Subcutaneous adipose tissue (tissue), 4 donors: ENCODE measurements around the gene RDH16. TPM values are rescaled to one million over a fixed set of nuclear protein-coding genes. Genes with fewer than 3 reads are reported as not detected.

Experiments used
- total RNA-seq, 4 donors: library from RNA; depleted of rRNA; stranded (reverse); fragments of >200 nt; gene quantifications; one replicate each; pipeline ENCODE4 v1.1.0, GENCODE V29; 2016
- TF ChIP-seq, protein P1 (sequence below): fragments of 450-650 bp; IDR thresholded peaks from one replicate; pipeline ENCODE4 v1.5.1; 2016; ENCODE audit warnings: low read depth, mild to moderate bottlenecking, control low read depth, antibody characterized with exemption, moderate library complexity

RDH16 gene
- total RNA-seq, 4 donors from 2014 or later: 0.34 to 1.5 (median 0.66) TPM; not detected in 1

DNA sequence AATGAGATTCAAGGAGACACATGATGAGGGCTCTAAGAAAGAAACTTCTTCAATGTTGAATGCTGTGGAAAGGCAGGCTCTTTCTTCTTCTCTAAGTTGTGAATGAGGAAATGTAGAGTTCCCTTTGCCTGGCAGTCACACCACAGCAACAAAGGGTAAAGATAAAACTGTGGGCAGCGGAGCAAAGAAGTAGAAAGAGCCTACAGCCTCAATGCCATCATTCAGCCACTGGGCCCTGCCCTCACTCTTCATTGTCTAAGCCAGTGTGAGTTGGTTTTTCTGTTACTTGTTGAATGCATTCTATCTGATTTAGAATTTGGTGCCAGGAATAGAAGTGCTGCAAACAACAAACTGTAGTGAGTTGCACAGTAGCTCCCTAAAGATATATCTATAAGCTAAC lies 35.4 kb downstream of the RDH16 start:
- TF ChIP-seq, protein P1, sequence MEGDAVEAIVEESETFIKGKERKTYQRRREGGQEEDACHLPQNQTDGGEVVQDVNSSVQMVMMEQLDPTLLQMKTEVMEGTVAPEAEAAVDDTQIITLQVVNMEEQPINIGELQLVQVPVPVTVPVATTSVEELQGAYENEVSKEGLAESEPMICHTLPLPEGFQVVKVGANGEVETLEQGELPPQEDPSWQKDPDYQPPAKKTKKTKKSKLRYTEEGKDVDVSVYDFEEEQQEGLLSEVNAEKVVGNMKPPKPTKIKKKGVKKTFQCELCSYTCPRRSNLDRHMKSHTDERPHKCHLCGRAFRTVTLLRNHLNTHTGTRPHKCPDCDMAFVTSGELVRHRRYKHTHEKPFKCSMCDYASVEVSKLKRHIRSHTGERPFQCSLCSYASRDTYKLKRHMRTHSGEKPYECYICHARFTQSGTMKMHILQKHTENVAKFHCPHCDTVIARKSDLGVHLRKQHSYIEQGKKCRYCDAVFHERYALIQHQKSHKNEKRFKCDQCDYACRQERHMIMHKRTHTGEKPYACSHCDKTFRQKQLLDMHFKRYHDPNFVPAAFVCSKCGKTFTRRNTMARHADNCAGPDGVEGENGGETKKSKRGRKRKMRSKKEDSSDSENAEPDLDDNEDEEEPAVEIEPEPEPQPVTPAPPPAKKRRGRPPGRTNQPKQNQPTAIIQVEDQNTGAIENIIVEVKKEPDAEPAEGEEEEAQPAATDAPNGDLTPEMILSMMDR: no peak

GRCh38 chr12:56921346-56921745 lies 36.1 kb downstream of the RDH16 start:
- TF ChIP-seq, protein P1: no peak

DNA sequence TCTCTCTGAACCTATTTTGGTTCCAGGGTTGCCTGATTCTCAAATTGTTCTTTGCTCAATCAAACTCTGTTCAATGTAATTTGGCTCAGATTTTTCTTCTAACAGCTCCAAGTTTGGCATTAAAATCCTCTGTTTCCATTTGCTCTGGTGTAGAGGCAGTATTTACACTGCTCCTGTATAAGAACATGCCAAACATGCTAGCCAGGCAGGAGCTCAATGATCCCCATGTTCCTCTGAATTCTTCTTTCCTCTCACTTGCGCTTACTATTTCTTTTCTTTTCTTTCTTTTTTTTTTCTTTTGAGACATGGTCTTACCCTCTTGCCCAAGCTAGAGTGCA lies 40.4 kb downstream of the RDH16 start:
- TF ChIP-seq, protein P1: no peak

DNA sequence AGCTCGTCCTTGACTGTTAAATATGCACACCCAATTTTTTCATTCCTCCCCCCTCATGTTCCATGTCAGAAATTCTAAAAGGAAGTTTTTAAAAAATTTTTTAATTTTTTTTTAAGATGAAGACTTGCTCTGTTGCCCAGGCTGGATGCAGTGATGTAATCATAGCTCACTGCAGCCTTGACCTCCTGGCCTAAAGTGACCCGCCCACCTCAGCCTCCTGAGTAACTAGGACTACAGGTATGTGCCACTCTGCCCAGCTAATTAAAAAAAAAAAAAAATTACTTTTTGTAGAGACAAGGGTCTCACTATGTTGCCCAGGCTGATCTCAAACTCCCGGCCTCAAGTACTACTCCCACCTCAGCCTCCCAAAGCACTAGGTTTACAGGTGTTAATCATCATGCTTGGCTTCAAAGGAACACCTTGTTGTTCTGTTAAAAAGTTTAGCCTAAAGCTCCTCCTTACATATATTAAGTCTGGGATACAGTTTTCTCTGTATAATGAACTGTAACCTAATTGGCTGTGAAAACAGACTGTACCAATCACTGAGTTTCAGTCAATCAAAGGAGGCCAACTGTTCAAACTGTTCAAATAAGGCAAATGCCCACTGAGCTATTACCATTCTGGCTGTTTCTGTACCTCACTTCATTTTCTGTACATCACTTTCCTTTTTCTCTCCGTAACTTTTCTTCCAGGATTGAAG lies 41.0 kb downstream of the RDH16 start:
- TF ChIP-seq, protein P1: no peak

- TF ChIP-seq, protein P1: no peak
Observed at GRCh38 chr12:56914724-56915123, 42.7 kb downstream of the RDH16 start.

GRCh38 chr12:56914256-56914655 lies 43.2 kb downstream of the RDH16 start:
- TF ChIP-seq, protein P1: no peak

- TF ChIP-seq, protein P1: no peak
Observed at GRCh38 chr12:56908136-56908535, 49.3 kb downstream of the RDH16 start.
